ENCODE results near the gene STAC2. TPM values are rescaled to one million over a fixed set of nuclear protein-coding genes. Genes with fewer than 3 reads are reported as not detected.

Gene STAC2
- total RNA-seq, 4 donors from 2014 or later, result 0.85 TPM; not detected in 3

- TF ChIP-seq CTCF (IDR thresholded peaks at IDR 0.05; ENCODE audit: low read depth), result no peak
Observed at GRCh38 chr17:39181303-39181702, 44.4 kb downstream of the STAC2 start.

- no peak for TF ChIP-seq CTCF (IDR thresholded peaks at IDR 0.05; ENCODE audit: low read depth)
Observed at GRCh38 chr17:39178536-39178935, 47.2 kb downstream of the STAC2 start.

- no peak for TF ChIP-seq CTCF (IDR thresholded peaks at IDR 0.05; ENCODE audit: low read depth)
Observed at GRCh38 chr17:39177256-39177655, 48.5 kb downstream of the STAC2 start.

- no peak for TF ChIP-seq CTCF (IDR thresholded peaks at IDR 0.05; ENCODE audit: low read depth)
Observed at GRCh38 chr17:39175695-39176093, 50.1 kb downstream of the STAC2 start.

- TF ChIP-seq CTCF (IDR thresholded peaks at IDR 0.05; ENCODE audit: low read depth), result no peak
Observed at GRCh38 chr17:39174920-39175694, 50.6 kb downstream of the STAC2 start.

- no peak for TF ChIP-seq CTCF (IDR thresholded peaks at IDR 0.05; ENCODE audit: low read depth)
Observed at GRCh38 chr17:39173526-39174274, 52.0 kb downstream of the STAC2 start.

GRCh38 chr17:39173080-39173479 lies 52.7 kb downstream of the STAC2 start:
- no peak for TF ChIP-seq CTCF (IDR thresholded peaks at IDR 0.05; ENCODE audit: low read depth)
